Right renal cortex interstitium (tissue), 3 donors: ENCODE data around the gene CKS1B. TPM values are rescaled to one million over a fixed set of nuclear protein-coding genes. Genes with fewer than 3 reads are reported as not detected.

Source experiments
- DNase-seq, 3 donors: peaks; one replicate each; pipeline ENCODE4 v3.0.0-alpha.2; 2013; ENCODE audit warnings: low read depth in 3 of 3, low spot score in 2 of 3
- polyA plus RNA-seq, 3 donors: library from polyadenylated mRNA; unstranded; fragments of 120-200 nt; gene quantifications; one replicate each; pipeline ENCODE4 v1.2.1, GENCODE V29; 2013; ENCODE audit not compliant: insufficient read length in 3 of 3

The CKS1B gene
- polyA plus RNA-seq: 100 to 1,000 TPM; 102 to 114 (median 104) TPM

- peak; percentile 97 to 99 (median 99) for DNase-seq
These were observed at the start of gene CKS1B for GRCh38 chr1:154974102-154974807. TSS of gene CKS1B (plus strand) at chr1:154974681. CDS start at chr1:154974746, 65 bp downstream.

GRCh38 chr1:154925335-154926170 is 48.9 kb upstream of the CKS1B start:
- DNase-seq: no peak

- DNase-seq: no peak
These were observed 48.3 kb upstream of the CKS1B start for GRCh38 chr1:154926201-154926600.

DNA sequence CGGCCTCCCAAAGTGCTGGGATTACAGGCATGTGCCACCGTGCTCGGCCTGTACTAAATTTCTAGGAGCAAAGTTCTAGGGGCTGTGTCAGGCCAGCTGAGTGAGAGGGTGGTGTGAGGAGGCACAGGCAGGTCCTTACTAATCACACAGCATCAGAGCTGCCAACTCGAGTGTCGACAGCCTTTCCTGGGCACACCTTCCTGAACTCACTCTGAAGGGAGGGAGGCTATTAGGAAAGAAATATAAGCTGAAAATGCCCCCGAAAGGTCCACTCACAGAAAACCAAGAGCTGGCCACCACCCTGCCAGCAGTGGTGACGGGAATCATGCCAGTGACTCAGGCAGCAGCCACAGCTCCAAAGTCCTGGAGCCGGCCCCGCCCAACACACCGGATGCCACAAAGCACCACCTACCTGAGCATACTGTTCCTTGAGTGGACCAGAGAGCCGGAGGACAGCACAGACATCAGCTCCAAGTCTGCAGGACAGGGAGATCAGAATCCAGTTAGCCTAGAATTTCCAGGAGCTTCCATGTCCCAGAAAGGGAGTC is 42.5 kb upstream of the CKS1B start:
- DNase-seq: no peak

GRCh38 chr1:154934358-154934948 is 40.0 kb upstream of the CKS1B start:
- no peak for DNase-seq

GRCh38 chr1:154935749-154936554 is 38.5 kb upstream of the CKS1B start:
- DNase-seq: no peak

- peak; percentile 95 to 99 (median 98) for DNase-seq
These were observed 37.9 kb upstream of the CKS1B start, which contains the start of gene PMVK for GRCh38 chr1:154936555-154937084. TSS of gene PMVK (minus strand) at chr1:154936719. CDS start at chr1:154936685, 34 bp downstream.

- DNase-seq: peak; percentile 90 to 98 (median 95)
These were observed 37.1 kb upstream of the CKS1B start for GRCh38 chr1:154937085-154937987.

GRCh38 chr1:154937988-154938386 is 36.5 kb upstream of the CKS1B start:
- DNase-seq: no peak

DNA sequence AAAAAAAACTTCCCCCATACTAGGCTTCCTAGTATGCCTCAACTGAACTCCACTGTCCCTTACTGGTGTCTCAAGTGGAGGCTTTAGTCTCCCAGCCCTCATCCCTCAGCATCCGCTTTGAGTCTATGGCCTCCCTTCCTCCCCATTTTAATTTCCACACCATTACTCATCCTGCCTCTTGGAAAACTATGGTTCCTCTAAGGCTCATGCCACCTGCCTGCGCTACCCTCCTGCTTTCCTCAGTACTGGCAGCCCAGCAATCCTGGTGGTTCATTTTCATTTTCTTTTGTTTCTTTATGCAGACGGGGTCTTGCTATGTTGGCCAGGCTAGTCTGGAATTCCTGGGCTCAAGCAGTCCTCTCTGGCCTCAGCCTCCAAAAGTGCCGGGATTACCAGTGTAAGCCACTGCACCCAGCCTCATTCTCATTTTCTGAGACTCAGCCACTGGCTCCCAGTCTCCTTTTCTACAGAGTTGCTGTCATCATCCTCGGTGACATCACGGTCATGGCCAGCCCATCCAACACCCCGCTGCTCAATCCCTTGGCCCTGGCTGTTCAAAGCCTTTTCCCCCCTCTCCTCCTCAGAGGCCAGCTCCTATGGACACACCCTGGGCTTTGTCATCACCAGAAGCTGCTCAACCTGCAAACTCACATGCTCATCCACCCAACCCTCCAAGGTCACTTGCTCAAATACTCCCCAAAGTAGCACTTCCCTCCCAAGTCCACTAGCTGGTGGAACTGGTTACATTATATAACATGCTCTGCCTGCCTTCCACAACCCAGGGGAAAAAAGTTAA is 35.7 kb upstream of the CKS1B start:
- DNase-seq: no peak

GRCh38 chr1:154940213-154940560 is 34.3 kb upstream of the CKS1B start:
- no peak for DNase-seq

GRCh38 chr1:154940651-154941194 is 33.8 kb upstream of the CKS1B start:
- no peak for DNase-seq

DNA sequence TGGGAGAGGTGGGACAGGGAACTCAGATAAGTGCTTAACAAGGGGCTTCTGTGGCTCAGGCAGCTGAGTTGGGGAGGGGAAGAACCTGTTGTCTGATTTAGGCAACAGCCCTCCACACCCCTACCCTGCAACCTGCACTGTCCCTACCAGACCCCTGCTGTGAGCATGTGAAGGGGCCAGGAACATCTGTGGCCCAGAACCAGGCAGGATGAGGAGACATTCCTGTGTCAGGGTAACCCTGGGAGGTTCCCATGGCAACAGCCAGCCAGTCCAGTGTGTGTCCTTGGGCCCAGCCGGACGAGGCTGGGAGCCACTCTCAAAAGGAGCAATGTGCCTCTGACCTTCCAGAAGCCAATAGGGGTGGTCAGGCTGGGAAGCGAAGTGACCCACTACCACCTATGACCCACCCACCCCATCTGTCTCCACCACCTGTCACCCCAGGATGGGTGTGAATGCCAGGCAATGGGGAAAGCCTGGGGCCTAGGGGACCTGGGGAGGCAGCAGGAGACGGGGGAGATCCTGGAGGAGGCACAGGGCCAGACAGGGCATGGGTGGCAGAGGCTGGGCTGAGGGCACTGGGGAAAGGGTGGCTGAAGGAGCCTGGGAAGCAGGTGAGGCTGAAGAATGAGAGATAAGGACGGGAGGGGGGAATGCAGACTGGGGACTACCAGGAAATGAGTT is 33.0 kb upstream of the CKS1B start:
- no peak for DNase-seq

GRCh38 chr1:154943649-154944400 is 30.7 kb upstream of the CKS1B start:
- DNase-seq: no peak

DNA sequence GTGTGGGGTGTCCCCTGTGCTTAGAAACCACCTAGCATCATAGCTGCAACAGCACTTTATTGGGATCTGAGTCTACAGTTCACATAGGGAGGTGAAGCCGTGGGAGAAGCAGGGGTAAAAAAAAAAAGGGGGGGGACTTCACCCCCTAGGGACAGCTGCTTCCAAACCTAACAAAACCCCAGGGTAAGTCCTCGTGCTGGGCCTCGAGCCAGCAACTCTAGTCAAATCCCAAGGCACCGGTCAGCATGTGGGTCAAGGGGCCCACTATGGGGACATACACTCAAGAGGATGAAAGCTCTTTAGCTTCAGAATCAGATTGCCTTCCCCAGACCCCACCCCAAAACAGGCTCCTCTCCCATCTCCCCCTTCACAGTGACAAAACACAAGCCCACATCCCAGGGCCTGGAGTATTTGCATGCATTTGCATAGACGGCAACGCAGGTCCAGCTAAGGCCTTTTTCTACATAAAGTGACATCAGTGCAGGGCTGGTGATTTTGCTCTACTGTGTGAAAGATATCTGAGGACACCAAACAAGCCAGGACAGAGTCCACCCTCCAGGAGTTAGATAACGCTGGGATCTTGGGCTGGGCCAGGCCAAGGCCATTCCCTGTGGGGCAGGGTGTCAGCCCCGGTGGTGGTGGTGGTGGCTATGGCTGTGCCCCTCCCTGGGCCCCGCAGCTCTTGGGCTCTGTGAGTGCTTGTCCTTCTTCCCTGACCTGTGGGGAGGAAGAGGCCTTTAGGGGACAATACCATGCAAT is 29.9 kb upstream of the CKS1B start:
- DNase-seq: no peak
